GM12878 (cell line): ENCODE measurements around the gene HINFP. TPM values are rescaled to one million over a fixed set of nuclear protein-coding genes. Genes with fewer than 3 reads are reported as not detected.

Source experiments
- ATAC-seq: fragments of 200-7000 bp; cut with Tn5 transposase; 3 replicates; pipeline ENCODE4 v1.9.1; 2020; ENCODE audit warnings: mild to moderate bottlenecking, moderate library complexity
- BruUV-seq: library from RNA; stranded (reverse); fragments of 400-500 nt; replicated peaks from 2 replicates; lab custom pipeline; 2021; lab: Mats Ljungman, UMichigan
- CTCF ChIA-PET: fragments of 300-600 bp; sonication (Branson Sonifier 250); formaldehyde crosslinking; extraction: SDS; loops from one replicate; lab custom pipeline; 2021; ENCODE audit warnings: inconsistent platforms; lab: Yijun Ruan, JAX
- POLR2A ChIA-PET: fragments of 350-600 bp; formaldehyde crosslinking; extraction: SDS; loops from one replicate; lab custom pipeline; 2021; ENCODE audit warnings: inconsistent platforms; lab: Charles Lee
- RAD21 ChIA-PET: fragments of 300-600 bp; sonication (Branson Sonifier 250); formaldehyde crosslinking; loops from one replicate; lab custom pipeline; 2023; ENCODE audit warnings: antibody characterized with exemption; ENCODE audit not compliant: unreplicated experiment; lab: Charles Lee
- SMC1A ChIA-PET: fragments of 300-600 bp; sonication (Branson Sonifier 250); formaldehyde crosslinking; loops from one replicate; lab custom pipeline; 2023; ENCODE audit not compliant: unreplicated experiment, uncharacterized antibody; lab: Charles Lee
- DNase-seq: peaks from one replicate; pipeline ENCODE4 v3.0.0-alpha.2; 2011; ENCODE audit warnings: low read depth, low spot score
- FAIRE-seq: peaks from 3 replicates; lab custom pipeline; 2011; peaks lifted over from hg19 to GRCh38; lab: Jason Lieb, UNC
- H2AFZ ChIP-seq: 2 replicates; pipeline ENCODE4 v1.6.0; 2011; ENCODE audit warnings: low read depth, low read length, control low read depth; ENCODE audit not compliant: control insufficient read depth
- H3K27ac ChIP-seq: 2 replicates; pipeline ENCODE4 v1.5.1; 2011; ENCODE audit warnings: control low read depth; ENCODE audit not compliant: control insufficient read depth, insufficient read depth
- H3K27me3 ChIP-seq, 2 experiments: replicated peaks in 1 of 2; 2 replicates each; pipeline versions ENCODE4 v1.6.0 to v1.6.1; 2011; ENCODE audit warnings: low read length in 1 of 2; ENCODE audit not compliant: control insufficient read depth in 2 of 2, insufficient read depth in 2 of 2
- H3K36me3 ChIP-seq, 2 experiments: 2 replicates each; pipeline ENCODE4 v1.5.1; 2011; ENCODE audit warnings: low read length in 1 of 2; ENCODE audit not compliant: control insufficient read depth in 2 of 2, insufficient read depth in 2 of 2
- H3K4me1 ChIP-seq: 2 replicates; pipeline ENCODE4 v1.6.1; 2011; ENCODE audit warnings: mild to moderate bottlenecking, low read length, moderate library complexity, mixed read lengths; ENCODE audit not compliant: control insufficient read depth, insufficient read depth
- H3K4me2 ChIP-seq: 2 replicates; pipeline ENCODE4 v1.6.0; 2011; ENCODE audit warnings: control low read depth; ENCODE audit not compliant: control insufficient read depth, insufficient read depth
- H3K4me3 ChIP-seq: fragments of 200-600 bp; sonication (generic); 2 replicates; pipeline ENCODE4 v1.5.1; 2016
- H3K79me2 ChIP-seq: 2 replicates; pipeline ENCODE4 v1.6.0; 2011; ENCODE audit warnings: low read length; ENCODE audit not compliant: control insufficient read depth, insufficient read depth
- H3K9ac ChIP-seq: 2 replicates; pipeline ENCODE4 v1.8.0; 2011; ENCODE audit warnings: low read length, control low read depth, mixed read lengths; ENCODE audit not compliant: control insufficient read depth, insufficient read depth
- H3K9me3 ChIP-seq: replicated peaks from 3 replicates; pipeline ENCODE4 v1.5.1; 2011; ENCODE audit warnings: mild to moderate bottlenecking, low read length; ENCODE audit not compliant: control insufficient read depth, insufficient read depth
- H4K20me1 ChIP-seq: 2 replicates; pipeline ENCODE4 v1.6.0; 2011; ENCODE audit not compliant: control insufficient read depth, insufficient read depth
- CHD1 ChIP-seq: IDR thresholded peaks from 2 replicates; pipeline ENCODE4 v1.6.1; 2012; ENCODE audit warnings: low read depth, low read length, improper control_type of control experiment
- FOXM1 ChIP-seq: IDR thresholded peaks from 2 replicates; pipeline ENCODE4 v1.6.1; 2012; ENCODE audit warnings: low read depth, mild to moderate bottlenecking, inconsistent platforms, low read length, moderate library complexity
- GABPA ChIP-seq: IDR thresholded peaks from 2 replicates; pipeline ENCODE4 v1.6.1; 2014; ENCODE audit warnings: antibody characterized with exemption, low read depth, mild to moderate bottlenecking, inconsistent platforms
- HDGF ChIP-seq: fragments of 450-650 bp; IDR thresholded peaks from 2 replicates; pipeline ENCODE4 v1.6.1; 2016; ENCODE audit warnings: antibody characterized with exemption
- MLLT1 ChIP-seq: fragments of 450-650 bp; IDR thresholded peaks from 2 replicates; pipeline ENCODE4 v1.6.1; 2016; ENCODE audit warnings: mild to moderate bottlenecking
- MTA2 ChIP-seq: fragments of 450-650 bp; IDR thresholded peaks from 2 replicates; pipeline ENCODE4 v1.6.1; 2016; ENCODE audit warnings: low read depth, mild to moderate bottlenecking, moderate library complexity
- NFXL1 ChIP-seq: fragments of 450-650 bp; IDR thresholded peaks from 2 replicates; pipeline ENCODE4 v1.6.1; 2017; ENCODE audit warnings: antibody characterized with exemption, mild to moderate bottlenecking, borderline replicate concordance
- NFYA ChIP-seq: IDR thresholded peaks from 2 replicates; pipeline ENCODE4 v1.6.1; 2011; ENCODE audit warnings: low read depth, mild to moderate bottlenecking, low read length, improper control_type of control experiment, borderline replicate concordance
- POLR2AphosphoS5 ChIP-seq: IDR thresholded peaks from 2 replicates; pipeline ENCODE4 v1.6.1; 2011; ENCODE audit warnings: mild to moderate bottlenecking, low read length, inconsistent platforms
- RCOR1 ChIP-seq: conservative IDR thresholded peaks from 2 replicates; pipeline ENCODE4 v1.6.1; 2012; ENCODE audit warnings: low read depth, low read length, improper control_type of control experiment
- RELA ChIP-seq: fragments of 450-650 bp; IDR thresholded peaks from 2 replicates; pipeline ENCODE4 v1.8.0; 2014; ENCODE audit warnings: borderline replicate concordance; ENCODE audit not compliant: partially characterized antibody
- SIN3A ChIP-seq: IDR thresholded peaks from 2 replicates; pipeline ENCODE4 v1.6.1; 2012; ENCODE audit warnings: low read depth, low read length, improper control_type of control experiment
- TCF7 ChIP-seq: IDR thresholded peaks from 2 replicates; pipeline ENCODE4 v1.6.1; 2014; ENCODE audit warnings: antibody characterized with exemption, borderline replicate concordance
- USF2 ChIP-seq: IDR thresholded peaks from 2 replicates; pipeline ENCODE4 v1.6.1; 2011; ENCODE audit warnings: low read depth, low read length, improper control_type of control experiment, borderline replicate concordance
- ZBTB11 ChIP-seq: fragments of 450-650 bp; formaldehyde crosslinking; IDR thresholded peaks from 2 replicates; pipeline ENCODE4 v1.5.0; 2022; ENCODE audit warnings: mild to moderate bottlenecking, missing genetic modification characterization
- ZNF24 ChIP-seq: fragments of 450-650 bp; IDR thresholded peaks from 2 replicates; pipeline ENCODE4 v1.6.1; 2017; ENCODE audit warnings: antibody characterized with exemption, mild to moderate bottlenecking
- WGBS: methylation state at CpG from one replicate; pipeline ENCODE4 v1.1.6; 2016; ENCODE audit warnings: low lambda C conversion rate; ENCODE audit not compliant: insufficient replicate concordance, insufficient coverage; ENCODE audit errors: missing lambda C conversion rate; 5-methylcytosine and 5-hydroxymethylcytosine counted together
- in situ Hi-C: fragments of 300-500 bp; cut with MboI; formaldehyde crosslinking; loops from 9 replicates; pipeline ENCODE4 v1.14.3; 2018; ENCODE audit warnings: mixed read lengths
- intact Hi-C: fragments of 100-400 bp; cut with micrococcal nuclease; formaldehyde crosslinking; loops from one replicate; pipeline ENCODE4 v1.14.2; 2022; ENCODE audit not compliant: unreplicated experiment
- polyA plus RNA-seq, 11 experiments: library from polyadenylated mRNA; depleted of rRNA in 4 of 11; unstranded in 6 of 11; stranded (reverse) in 5 of 11; fragments of >200 nt; fragmentation: Nextera tagmentation in 4 of 11; fragmentation: Illumina TruSeq in 1 of 11; extraction: Ambion mirVana in 4 of 11; extraction: Trizol in 1 of 11; gene quantifications; 1 replicate in 1 of 11; 2 replicates in 10 of 11; pipeline versions ENCODE4 v1.2.1 to v1.2.3, GENCODE V29; 2011 to 2016; ENCODE audit warnings: inconsistent platforms in 2 of 11, missing spikeins in 2 of 11, low read depth in 1 of 11
- total RNA-seq, 4 experiments: library from RNA; depleted of rRNA in 3 of 4; stranded (reverse); fragments of >200 nt in 3 of 4; fragmentation: Illumina TruSeq in 1 of 4; extraction: Trizol in 1 of 4; gene quantifications; 2 replicates each; pipeline versions ENCODE4 v1.2.1 to v1.2.3, GENCODE V29; 2013 to 2021

Gene HINFP
- total and polyA plus RNA-seq, 10 of the 15 experiments (the other 5 are each of a cell fraction or from before 2014, with no cell fraction given), result 13.1 to 26.3 (median 18.6) TPM

GRCh38 chr11:119168471-119169281 is 47.3 kb downstream of the HINFP start, which contains the start of gene NLRX1 (continued):
- TF ChIP-seq ZBTB11 (CRISPR knock-in tag), result no peak
- no peak for TF ChIP-seq MTA2
- TF ChIP-seq GABPA, result no peak
- TF ChIP-seq RELA, result peak; percentile 18
- TF ChIP-seq CHD1, result no peak
- TF ChIP-seq HDGF, result no peak
- TF ChIP-seq FOXM1, result no peak

GRCh38 chr11:119169282-119169719 is 47.9 kb downstream of the HINFP start:
- peaks cover 2% of the 10 kb centered on the region; the same call in 1 of the 2 replicates for H3K79me2 ChIP-seq
- ChIA-PET SMC1A (interaction anchor here (0.7 to 2.9 kb wide), 4 partner anchors 25 to 67 kb away, joined by 3 to 12 read pairs (median 4); partner anchors contain the start of gene DPAGT1), CTCF (interaction anchor here (0.6 to 3.8 kb wide), 31 partner anchors 10 to 419 kb away, joined by 3 to 28 read pairs (median 3); partner anchors contain the start of genes C2CD2L, CBL, DPAGT1 and USP2), POLR2A (interaction anchor here (0.6 to 2.3 kb wide), 8 partner anchors 49 to 169 kb away, joined by 3 to 12 read pairs (median 3); partner anchors contain the start of genes C2CD2L, HINFP and TRAPPC4), RAD21 (interaction anchor here (0.8 to 1.2 kb wide), 12 partner anchors 25 to 187 kb away, joined by 3 to 7 read pairs (median 4); partner anchors contain the start of genes C2CD2L and CBL)
- H3K27ac ChIP-seq, result peak overlapping the region; percentile 82
- intact Hi-C loops, result loop anchor here (5.0 kb wide), 1 partner anchor 153 kb away; no protein-coding TSS in a partner anchor
- WGBS, result 11% methylated on average over 15 of the region's 15 CpGs
- peak overlapping the region; percentile 99 for H3K4me2 ChIP-seq
- peak overlapping the region; percentile 96 for H2AFZ ChIP-seq
- no peaks in the 10 kb centered on the region for H4K20me1 ChIP-seq
- peak overlapping the region; percentile 92 for H3K4me3 ChIP-seq
- no peak for DNase-seq
- peak overlapping the region; percentile 85 for H3K9ac ChIP-seq
- peaks cover 4% of the 10 kb centered on the region; the same call in 1 of the 2 replicates for H3K4me1 ChIP-seq
- BruUV-seq, result no TSS peak
- FAIRE-seq, result peak; percentile 56
- H3K27me3 ChIP-seq, result no peaks in the 10 kb centered on the region
- H3K36me3 ChIP-seq, result no peaks in the 10 kb centered on the region
- H3K9me3 ChIP-seq, result no peaks in the 10 kb centered on the region
- in situ Hi-C loops, result no loop called here
- ATAC-seq, result peak; percentile 67
- TF ChIP-seq POLR2AphosphoS5, result peak; percentile 5; the same call in 1 of the 2 replicates
- TF ChIP-seq SIN3A, result no peak
- no peak for TF ChIP-seq NFXL1
- no peak for TF ChIP-seq HDGF
- TF ChIP-seq USF2, result no peak
- no peak for TF ChIP-seq ZNF24
- peak; percentile 84 for TF ChIP-seq MLLT1
- TF ChIP-seq TCF7, result no peak
- TF ChIP-seq RCOR1, result no peak
- no peak for TF ChIP-seq NFYA
